GM12891 (cell line): Measurements from ENCODE around the gene ALG11.

Experiments used
- POLR2A ChIP-seq: IDR thresholded peaks from 2 replicates; pipeline ENCODE4 v1.6.1; 2011; ENCODE audit warnings: low read depth, low read length, control low read depth
- POLR2AphosphoS5 ChIP-seq: IDR thresholded peaks from 2 replicates; pipeline ENCODE4 v1.6.1; 2011; ENCODE audit warnings: low read depth, low read length, control low read depth
- POU2F2 ChIP-seq: IDR thresholded peaks from 2 replicates; pipeline ENCODE4 v1.6.1; 2011; ENCODE audit warnings: low read depth, mild to moderate bottlenecking, control low read depth, low read length, moderate library complexity
- SPI1 ChIP-seq: IDR thresholded peaks from 2 replicates; pipeline ENCODE4 v1.6.1; 2011; ENCODE audit warnings: low read depth, low read length, control low read depth

GRCh38 chr13:52029569-52029968 is 17.4 kb downstream of the ALG11 start:
- TF ChIP-seq POLR2A (no peak), POLR2AphosphoS5 (no peak), SPI1 (no peak), POU2F2 (no peak)
